GM21360 (cell line): ENCODE data around the gene SND1.

Experiments
- ATAC-seq: cut with Tn5 transposase; IDR thresholded peaks from one replicate; pipeline ENCODE4 v1.9.1; 2021; ENCODE audit warnings: mild to moderate bottlenecking, moderate library complexity; ENCODE audit not compliant: unreplicated experiment

The SND1 gene

GRCh38 chr7:127764681-127765080, 112.7 kb downstream of the SND1 start:
- ATAC-seq = no peak

- ATAC-seq = no peak
Observed at GRCh38 chr7:127765150-127765549, 113.2 kb downstream of the SND1 start.

- ATAC-seq = no peak
Observed at GRCh38 chr7:127766831-127767459, 115.0 kb downstream of the SND1 start.

- ATAC-seq = no peak
Observed at GRCh38 chr7:127768241-127768640, 116.2 kb downstream of the SND1 start.

GRCh38 chr7:127769137-127769536, 117.1 kb downstream of the SND1 start:
- no peak for ATAC-seq

GRCh38 chr7:127769696-127770400, 117.9 kb downstream of the SND1 start:
- no peak for ATAC-seq

GRCh38 chr7:127770885-127771284, 118.9 kb downstream of the SND1 start:
- no peak for ATAC-seq

GRCh38 chr7:127771707-127772106, 119.7 kb downstream of the SND1 start:
- ATAC-seq = no peak

GRCh38 chr7:127776776-127777386, 124.9 kb downstream of the SND1 start:
- ATAC-seq = no peak

- no peak for ATAC-seq
Observed at GRCh38 chr7:127780489-127780888, 128.5 kb downstream of the SND1 start.

GRCh38 chr7:127781081-127781480, 129.1 kb downstream of the SND1 start:
- ATAC-seq = no peak

- no peak for ATAC-seq
Observed at GRCh38 chr7:127782075-127782474, 130.1 kb downstream of the SND1 start.

- ATAC-seq = no peak
Observed at GRCh38 chr7:127782654-127783559, 130.9 kb downstream of the SND1 start.

GRCh38 chr7:127786184-127786583, 134.2 kb downstream of the SND1 start:
- ATAC-seq = no peak

- no peak for ATAC-seq
Observed at GRCh38 chr7:127789031-127789430, 137.0 kb downstream of the SND1 start.

GRCh38 chr7:127791446-127792189, 139.6 kb downstream of the SND1 start:
- no peak for ATAC-seq

- no peak for ATAC-seq
Observed at GRCh38 chr7:127792528-127793342, 140.7 kb downstream of the SND1 start.

GRCh38 chr7:127793582-127793981, 141.6 kb downstream of the SND1 start:
- ATAC-seq = peak; percentile 59

- no peak for ATAC-seq
Observed at GRCh38 chr7:127794136-127794535, 142.1 kb downstream of the SND1 start.

- ATAC-seq = no peak
Observed at GRCh38 chr7:127794551-127794950, 142.6 kb downstream of the SND1 start.
